MCF 10A (cell line): ENCODE results near the gene HNRNPH1. TPM values are rescaled to one million over a fixed set of nuclear protein-coding genes. Genes with fewer than 3 reads are reported as not detected.

Experiments used
- BruUV-seq: library from RNA; stranded (reverse); fragments of 400-500 nt; replicated peaks from 2 replicates; lab custom pipeline; 2021; lab: Mats Ljungman, UMichigan
- CTCF ChIA-PET: fragments of 300-600 bp; sonication (Branson Sonifier 250); formaldehyde crosslinking; extraction: SDS; loops from one replicate; lab custom pipeline; 2021; ENCODE audit warnings: antibody characterized with exemption, inconsistent platforms; lab: Yijun Ruan, JAX
- POLR2A ChIA-PET: fragments of 300-600, 350-650 bp; sonication (Branson Sonifier 250); formaldehyde crosslinking; extraction: SDS; loops from one replicate; lab custom pipeline; 2020; ENCODE audit warnings: antibody characterized with exemption, inconsistent platforms; lab: Yijun Ruan, JAX
- DNase-seq: peaks from one replicate; pipeline ENCODE4 v3.0.0-alpha.2; 2018; ENCODE audit not compliant: unreplicated experiment
- H3K27ac Mint-ChIP-seq: one replicate; pipeline ENCODE4 v1.8.0; 2022; ENCODE audit warnings: mild to moderate bottlenecking, low read depth, mixed read lengths; ENCODE audit not compliant: unreplicated experiment
- H3K27me3 Mint-ChIP-seq: one replicate; pipeline ENCODE4 v1.8.0; 2022; ENCODE audit warnings: mixed read lengths; ENCODE audit not compliant: insufficient read depth, unreplicated experiment
- H3K36me3 Mint-ChIP-seq: one replicate; pipeline ENCODE4 v1.8.0; 2022; ENCODE audit warnings: mild to moderate bottlenecking, moderate library complexity, mixed read lengths; ENCODE audit not compliant: insufficient read depth, unreplicated experiment
- H3K4me1 Mint-ChIP-seq: one replicate; pipeline ENCODE4 v1.8.0; 2022; ENCODE audit warnings: mixed read lengths; ENCODE audit not compliant: insufficient read depth, unreplicated experiment
- H3K4me3 Mint-ChIP-seq: one replicate; pipeline ENCODE4 v1.8.0; 2022; ENCODE audit warnings: mild to moderate bottlenecking, moderate library complexity, mixed read lengths; ENCODE audit not compliant: unreplicated experiment
- H3K9me3 Mint-ChIP-seq: one replicate; pipeline ENCODE4 v1.8.0; 2022; ENCODE audit warnings: mixed read lengths; ENCODE audit not compliant: unreplicated experiment
- CTCF ChIP-seq: fragments of 200-600 bp; IDR thresholded peaks from one replicate; pipeline ENCODE4 v1.8.0; 2022; ENCODE audit warnings: antibody characterized with exemption, mild to moderate bottlenecking; ENCODE audit not compliant: unreplicated experiment
- intact Hi-C: fragments of 100-400 bp; cut with micrococcal nuclease; formaldehyde crosslinking; loops from 2 replicates; pipeline ENCODE4 v1.14.1; 2022
- total RNA-seq: library from RNA; stranded (reverse); gene quantifications from 2 replicates; pipeline ENCODE4 v1.2.3, GENCODE V29; 2022

Gene HNRNPH1
- total RNA-seq, 1 experiment from 2014 or later, result 907 TPM

DNA sequence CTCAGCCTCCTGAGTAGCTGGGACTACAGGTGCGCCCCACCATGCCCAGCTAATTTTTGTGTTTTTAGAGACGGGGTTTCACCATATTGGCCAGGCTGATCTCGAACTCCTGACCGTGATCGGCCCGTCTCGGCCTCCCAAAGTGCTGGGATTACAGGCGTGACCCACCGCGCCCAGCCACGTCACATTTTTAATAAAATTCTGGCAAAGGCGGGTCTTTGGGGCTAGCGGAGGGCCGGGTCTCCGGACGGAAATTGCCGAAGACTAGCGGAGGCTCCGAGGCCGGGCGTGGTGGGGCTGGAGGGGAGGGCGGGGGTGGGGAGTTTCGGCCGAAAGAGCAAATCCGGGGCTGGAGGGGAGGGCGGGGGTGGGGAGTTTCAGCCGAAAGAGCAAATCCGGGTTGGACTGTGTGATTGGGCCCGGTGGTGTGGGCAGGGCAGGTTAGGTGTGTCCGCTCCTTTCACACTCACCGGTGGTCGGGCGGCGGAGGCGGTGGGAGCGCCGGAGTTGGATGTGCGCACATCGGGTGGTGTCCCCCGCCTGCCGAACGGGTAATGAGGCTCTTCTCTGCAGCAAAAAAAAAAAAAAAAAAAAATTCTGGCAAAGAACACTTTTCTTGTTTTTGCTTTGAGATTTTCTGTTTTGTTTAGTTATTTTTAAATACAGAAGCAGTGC, 46.0 kb downstream of the HNRNPH1 start:
- no peaks in the 10 kb centered on the region for H3K9me3 Mint-ChIP-seq
- H3K27ac Mint-ChIP-seq, result no peak overlapping the region
- H3K4me1 Mint-ChIP-seq, result no peaks in the 10 kb centered on the region
- BruUV-seq, result no TSS peak
- CTCF ChIA-PET, result interaction anchor here (0.7 kb wide), 1 partner anchor 44 kb away, joined by 3 read pairs; no protein-coding TSS in a partner anchor
- H3K36me3 Mint-ChIP-seq, result peaks cover 100% of the 10 kb centered on the region
- no peak for TF ChIP-seq CTCF
- H3K4me3 Mint-ChIP-seq, result no peak overlapping the region
- intact Hi-C loops, result no loop called here
- no peak for DNase-seq
- POLR2A ChIA-PET, result interaction anchor here (0.7 to 3.6 kb wide), 3 partner anchors 16 to 42 kb away, joined by 3 to 25 read pairs (median 3); no protein-coding TSS in a partner anchor
- H3K27me3 Mint-ChIP-seq, result no peaks in the 10 kb centered on the region

DNA sequence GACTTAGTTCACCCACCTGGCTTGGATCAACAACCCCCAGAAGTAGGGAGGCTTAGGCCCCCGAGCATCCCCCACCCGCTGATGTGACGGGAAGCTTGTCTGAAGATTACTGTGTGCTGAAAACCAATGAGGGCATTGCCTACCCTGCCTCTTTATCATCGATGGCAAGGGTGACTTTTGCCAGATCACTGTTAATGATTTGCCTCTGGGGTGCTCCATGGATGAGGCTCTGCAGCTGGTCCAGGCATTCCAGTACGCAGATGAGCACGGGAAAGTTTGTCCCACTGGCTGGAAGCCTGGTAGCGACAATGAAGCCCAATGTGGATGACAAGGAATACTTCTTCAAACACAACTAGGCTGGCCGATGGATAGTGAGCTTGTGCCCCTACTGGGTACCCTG, 51.1 kb downstream of the HNRNPH1 start:
- intact Hi-C loops, result no loop called here
- ChIA-PET CTCF (no interaction called here), POLR2A (interaction anchor here (1.1 kb wide), 1 partner anchor 16 kb away, joined by 3 read pairs; no protein-coding TSS in a partner anchor)
- Mint-ChIP-seq H3K4me3 (no peak overlapping the region), H3K9me3 (no peaks in the 10 kb centered on the region), H3K27ac (no peak overlapping the region), H3K36me3 (peaks cover 98% of the 10 kb centered on the region), H3K27me3 (no peaks in the 10 kb centered on the region), H3K4me1 (no peaks in the 10 kb centered on the region)
- DNase-seq, result no peak
- BruUV-seq, result no TSS peak
- no peak for TF ChIP-seq CTCF

DNA sequence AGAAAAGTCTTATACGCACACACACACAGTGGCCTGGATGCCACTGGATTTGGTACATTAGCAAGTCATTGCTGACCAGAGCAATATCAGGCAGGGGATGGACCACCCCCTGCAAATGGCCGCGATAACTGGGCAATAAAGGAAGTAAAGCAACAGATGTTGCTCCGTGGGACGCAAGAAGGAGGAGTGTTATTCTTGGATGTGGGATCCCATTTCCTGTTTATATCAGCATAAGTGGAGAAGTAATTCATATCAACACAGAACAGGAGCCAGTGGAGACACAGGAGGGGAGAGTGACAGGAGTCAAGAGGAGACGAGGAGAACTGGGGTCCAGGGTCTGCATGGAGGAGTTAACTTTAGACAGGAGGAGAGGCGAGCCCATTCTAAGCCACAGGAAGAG, 54.8 kb downstream of the HNRNPH1 start:
- no peaks in the 10 kb centered on the region for H3K9me3 Mint-ChIP-seq
- CTCF ChIA-PET, result interaction anchor here (0.6 kb wide), 1 partner anchor 58 kb away, joined by 3 read pairs; no protein-coding TSS in a partner anchor
- H3K27me3 Mint-ChIP-seq, result no peaks in the 10 kb centered on the region
- TF ChIP-seq CTCF, result no peak
- BruUV-seq, result no TSS peak
- POLR2A ChIA-PET, result interaction anchor here (1.3 to 2.0 kb wide), 2 partner anchors 9 to 15 kb away, joined by 3 to 8 read pairs; no protein-coding TSS in a partner anchor
- no peak overlapping the region for H3K4me3 Mint-ChIP-seq
- DNase-seq, result no peak
- no peaks in the 10 kb centered on the region for H3K4me1 Mint-ChIP-seq
- H3K27ac Mint-ChIP-seq, result no peak overlapping the region
- intact Hi-C loops, result no loop called here
- peaks cover 98% of the 10 kb centered on the region for H3K36me3 Mint-ChIP-seq

GRCh38 chr5:179564526-179564925, 58.9 kb downstream of the HNRNPH1 start:
- Mint-ChIP-seq H3K27ac (no peak overlapping the region), H3K36me3 (peaks cover 92% of the 10 kb centered on the region), H3K4me1 (peaks cover 5% of the 10 kb centered on the region), H3K4me3 (no peak overlapping the region), H3K9me3 (no peaks in the 10 kb centered on the region), H3K27me3 (no peaks in the 10 kb centered on the region)
- CTCF ChIA-PET, result interaction anchor here (0.6 to 1.1 kb wide), 3 partner anchors 14 to 797 kb away, joined by 3 to 5 read pairs (median 3); partner anchors contain the start of gene RUFY1
- DNase-seq, result no peak
- intact Hi-C loops, result no loop called here
- no TSS peak for BruUV-seq
- no peak for TF ChIP-seq CTCF
- POLR2A ChIA-PET, result interaction anchor here (0.8 kb wide), 1 partner anchor 26 kb away, joined by 3 read pairs; no protein-coding TSS in a partner anchor
